Smooth muscle cell (in vitro differentiated cells): ENCODE measurements around the gene ZBTB26. TPM values are rescaled to one million over a fixed set of nuclear protein-coding genes. Genes with fewer than 3 reads are reported as not detected.
"Not testable (repeated sequence)": the region's sequence is repeated elsewhere in the genome, so short reads cannot be mapped to it uniquely, and the experiment has no call there.

Experiments
- DNase-seq: peaks from one replicate; lab custom pipeline; 2025; ENCODE audit not compliant: unreplicated experiment; lab: John Stamatoyannopoulos, UW
- H2AFZ ChIP-seq: fragments of 200-600 bp; sonication (generic); 2 replicates; pipeline ENCODE4 v1.6.0; 2016; ENCODE audit warnings: antibody characterized with exemption, low read depth, mild to moderate bottlenecking
- H3F3A ChIP-seq: fragments of 200-600 bp; sonication (generic); 2 replicates; pipeline ENCODE4 v1.6.0; 2017; ENCODE audit warnings: antibody characterized with exemption, low read depth
- H3K27ac ChIP-seq: fragments of 200-600 bp; sonication (generic); 2 replicates; pipeline ENCODE4 v1.5.1; 2016; ENCODE audit warnings: low read depth, mild to moderate bottlenecking
- H3K27me3 ChIP-seq: fragments of 200-600 bp; sonication (generic); 2 replicates; pipeline ENCODE4 v1.6.1; 2016; ENCODE audit warnings: low read depth, mild to moderate bottlenecking
- H3K36me3 ChIP-seq: fragments of 200-600 bp; sonication (generic); 2 replicates; pipeline ENCODE4 v1.5.1; 2016; ENCODE audit warnings: low read depth
- H3K4me1 ChIP-seq: fragments of 200-600 bp; sonication (generic); 2 replicates; pipeline ENCODE4 v1.5.1; 2016; ENCODE audit warnings: low read depth
- H3K4me2 ChIP-seq: fragments of 200-600 bp; sonication (generic); 2 replicates; pipeline ENCODE4 v1.6.0; 2016; ENCODE audit warnings: mild to moderate bottlenecking
- H3K4me3 ChIP-seq: fragments of 200-600 bp; sonication (generic); 2 replicates; pipeline ENCODE4 v1.5.1; 2016; ENCODE audit warnings: mild to moderate bottlenecking
- H3K79me2 ChIP-seq: fragments of 200-600 bp; sonication (generic); 2 replicates; pipeline ENCODE4 v1.6.0; 2016; ENCODE audit warnings: low read depth, mild to moderate bottlenecking
- H3K9ac ChIP-seq: fragments of 200-600 bp; sonication (generic); 2 replicates; pipeline ENCODE4 v1.6.0; 2016; ENCODE audit warnings: low read depth
- H3K9me3 ChIP-seq: fragments of 200-600 bp; sonication (generic); replicated peaks from 2 replicates; pipeline ENCODE4 v1.5.1; 2016; ENCODE audit warnings: low read depth
- H4K20me1 ChIP-seq: fragments of 200-600 bp; sonication (generic); 2 replicates; pipeline ENCODE4 v1.6.0; 2016; ENCODE audit warnings: low read depth
- CTCF ChIP-seq: fragments of 200-600 bp; sonication (generic); IDR thresholded peaks from 2 replicates; pipeline ENCODE4 v1.5.1; 2017; ENCODE audit warnings: borderline replicate concordance, mild to moderate bottlenecking, antibody characterized with exemption; ENCODE audit not compliant: insufficient read depth, poor library complexity, severe bottlenecking
- WGBS: methylation state at CpG from one replicate; pipeline ENCODE4 v1.1.7; 2016; ENCODE audit warnings: low lambda C conversion rate; 5-methylcytosine and 5-hydroxymethylcytosine counted together
- polyA plus RNA-seq: library from polyadenylated mRNA; unstranded; fragments of >200 nt; fragmentation: Nextera tagmentation; extraction: Ambion mirVana; gene quantifications from 2 replicates; pipeline ENCODE4 v1.2.1, GENCODE V29; 2016
- total RNA-seq: library from RNA; depleted of rRNA; stranded (reverse); fragments of >200 nt; gene quantifications from 2 replicates; pipeline ENCODE4 v1.2.3, GENCODE V29; 2014

The ZBTB26 gene
- total and polyA plus RNA-seq, 2 experiments from 2014 or later: 0.74 to 4.0 TPM

- Histone ChIP-seq H3F3A (no peaks in the 10 kb centered on the region), H3K79me2 (peaks cover 20% of the 10 kb centered on the region), H3K4me2 (no peak overlapping the region), H3K9me3 (no peaks in the 10 kb centered on the region), H3K27me3 (no peaks in the 10 kb centered on the region), H3K27ac (no peak overlapping the region), H3K36me3 (peaks cover 23% of the 10 kb centered on the region), H2AFZ (no peak overlapping the region), H3K4me3 (no peak overlapping the region), H4K20me1 (peaks cover 8% of the 10 kb centered on the region), H3K9ac (no peak overlapping the region), H3K4me1 (no peaks in the 10 kb centered on the region)
- no peak for TF ChIP-seq CTCF
- 68% methylated on average over 3 of the region's 3 CpGs for WGBS
- DNase-seq: no peak
These were observed 42.8 kb downstream of the ZBTB26 start for GRCh38 chr9:122888480-122888879.

GRCh38 chr9:122883125-122883524, 48.2 kb downstream of the ZBTB26 start:
- Histone ChIP-seq H2AFZ (no peak overlapping the region), H3K9me3 (no peaks in the 10 kb centered on the region), H3K4me2 (no peak overlapping the region), H3K27ac (no peak overlapping the region), H3K27me3 (no peaks in the 10 kb centered on the region), H3K9ac (no peak overlapping the region), H3F3A (no peaks in the 10 kb centered on the region), H3K36me3 (peaks cover 29% of the 10 kb centered on the region), H3K4me3 (no peak overlapping the region), H3K4me1 (no peaks in the 10 kb centered on the region), H3K79me2 (no peaks in the 10 kb centered on the region), H4K20me1 (no peaks in the 10 kb centered on the region)
- 95% methylated on average over 2 of the region's 2 CpGs for whole genome bisulfite sequencing
- TF ChIP-seq CTCF: no peak
- DNase-seq: no peak

DNA sequence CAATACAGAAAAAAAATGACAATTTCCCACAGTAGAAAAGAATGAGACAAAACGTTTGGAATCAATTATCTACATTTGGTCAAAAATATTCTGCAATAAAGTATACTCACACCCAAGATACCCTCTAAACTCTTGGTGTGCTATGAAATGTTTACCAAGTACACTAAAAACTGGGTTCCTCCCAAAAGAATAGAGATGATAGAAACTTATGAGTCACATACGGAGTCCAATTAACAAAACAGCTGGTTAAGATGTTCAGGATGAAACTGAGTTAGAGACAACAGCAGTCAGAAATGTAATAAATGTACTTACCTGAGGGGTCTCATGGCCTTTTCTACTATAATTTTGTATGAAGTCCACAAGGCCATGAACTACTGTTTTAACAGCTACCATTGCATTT, 51.9 kb downstream of the ZBTB26 start:
- no peak for DNase-seq
- WGBS: 84% methylated on average over 2 of the region's 2 CpGs
- Histone ChIP-seq H2AFZ (no peak overlapping the region), H3K9me3 (no peaks in the 10 kb centered on the region), H3K27me3 (no peaks in the 10 kb centered on the region), H3K4me3 (no peak overlapping the region), H3K4me2 (no peak overlapping the region), H3K9ac (no peak overlapping the region), H3K4me1 (no peaks in the 10 kb centered on the region), H3K27ac (no peak overlapping the region), H4K20me1 (no peaks in the 10 kb centered on the region), H3K36me3 (peaks cover 52% of the 10 kb centered on the region), H3K79me2 (no peaks in the 10 kb centered on the region), H3F3A (no peaks in the 10 kb centered on the region)
- no peak for TF ChIP-seq CTCF

DNA sequence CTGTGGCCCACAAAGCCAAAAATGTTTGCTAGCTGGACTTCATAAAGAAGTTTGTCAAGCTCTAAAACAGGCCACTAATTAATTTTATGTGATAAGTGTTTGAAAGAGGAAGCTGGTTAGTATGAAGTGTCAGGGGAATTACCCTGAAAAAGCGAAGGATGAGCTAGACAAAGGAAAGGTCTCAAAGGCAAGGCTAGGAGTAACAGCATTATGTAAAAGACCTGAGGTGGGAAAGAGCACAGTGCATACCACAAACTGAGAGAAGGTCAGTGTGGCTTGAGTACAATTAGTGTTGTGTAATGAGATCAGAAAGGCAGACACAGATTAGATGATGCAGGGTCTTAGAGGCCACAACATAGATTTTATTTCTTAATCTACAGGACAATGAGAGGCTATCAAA, 55.8 kb downstream of the ZBTB26 start:
- Histone ChIP-seq H3K27ac (no peak overlapping the region), H3K27me3 (no peaks in the 10 kb centered on the region), H2AFZ (no peak overlapping the region), H3K9me3 (no peaks in the 10 kb centered on the region), H3K36me3 (peaks cover 35% of the 10 kb centered on the region), H4K20me1 (peaks cover 12% of the 10 kb centered on the region), H3K4me2 (no peak overlapping the region), H3K4me1 (no peaks in the 10 kb centered on the region), H3F3A (no peaks in the 10 kb centered on the region), H3K4me3 (no peak overlapping the region), H3K9ac (no peak overlapping the region), H3K79me2 (peaks cover 4% of the 10 kb centered on the region)
- no peak for TF ChIP-seq CTCF
- 97% methylated on average over 1 of the region's 1 CpG for WGBS
- no peak for DNase-seq

- not testable (repeated sequence) for H3K4me1 ChIP-seq, H3K4me3 ChIP-seq, H3K4me2 ChIP-seq, H3K27ac ChIP-seq, H3K9me3 ChIP-seq, H2AFZ ChIP-seq, H3K27me3 ChIP-seq, DNase-seq, H3K9ac ChIP-seq, H3K79me2 ChIP-seq, H3F3A ChIP-seq, H3K36me3 ChIP-seq
- no CpG with 5 or more reads among the region's 27 CpGs for WGBS
- H4K20me1 ChIP-seq: peaks cover 11% of the 10 kb centered on the region
These were observed 64.0 kb downstream of the ZBTB26 start for GRCh38 chr9:122867276-122867675.
